Endothelial cell of umbilical vein (primary cell): ENCODE results near the gene DOCK4.

Source experiments
- CTCF ChIP-seq, 2 donors: IDR thresholded peaks; 1 replicate in 1 of 2; 2 replicates in 1 of 2; pipeline ENCODE4 v1.5.1; 2011; ENCODE audit warnings: low read length in 2 of 2, mild to moderate bottlenecking in 2 of 2, moderate library complexity in 2 of 2, control low read depth in 1 of 2, inconsistent platforms in 1 of 2, low read depth in 1 of 2; ENCODE audit not compliant: insufficient read depth in 1 of 2; ENCODE audit errors: extremely low read depth in 1 of 2
- EZH2 ChIP-seq: IDR thresholded peaks from 2 replicates; pipeline ENCODE4 v1.6.1; 2012; ENCODE audit warnings: borderline replicate concordance, low read depth, mild to moderate bottlenecking, moderate library complexity, low read length, inconsistent platforms; ENCODE audit not compliant: severe bottlenecking
- FOS ChIP-seq: IDR thresholded peaks from 2 replicates; pipeline ENCODE4 v1.6.1; 2011; ENCODE audit warnings: mild to moderate bottlenecking, low read length, moderate library complexity, borderline replicate concordance; ENCODE audit not compliant: insufficient read depth
- GATA2 ChIP-seq: IDR thresholded peaks from 2 replicates; pipeline ENCODE4 v1.7.0; 2011; ENCODE audit warnings: low read depth, mild to moderate bottlenecking, moderate library complexity, mixed read lengths, low read length; ENCODE audit not compliant: insufficient read length, insufficient read depth
- JUN ChIP-seq: IDR thresholded peaks from 2 replicates; pipeline ENCODE4 v1.6.1; 2011; ENCODE audit warnings: borderline replicate concordance, low read depth; ENCODE audit not compliant: insufficient read length, insufficient read depth
- MAX ChIP-seq: IDR thresholded peaks from 2 replicates; pipeline ENCODE4 v1.6.1; 2011; ENCODE audit not compliant: insufficient read depth, insufficient read length
- POLR2A ChIP-seq: IDR thresholded peaks from 2 replicates; pipeline ENCODE4 v1.6.1; 2012; ENCODE audit warnings: low read depth, mild to moderate bottlenecking, control low read depth, low read length

- TF ChIP-seq POLR2A (no peak), MAX (no peak), EZH2 (no peak), CTCF (IDR thresholded peaks at IDR 0.05; ENCODE audit: extremely low read depth in 1 of 2, insufficient read depth in 1 of 2, low read depth in 1 of 2, low read length in 2 of 2) (no peak), JUN (no peak), GATA2 (no peak), FOS (no peak)
Observed at GRCh38 chr7:111927353-111928019, 278.7 kb downstream of the DOCK4 start.
